Adrenal gland (tissue), 12 donors: ENCODE data around the gene ZNF267. TPM values are rescaled to one million over a fixed set of nuclear protein-coding genes. Genes with fewer than 3 reads are reported as not detected.
"Not testable (repeated sequence)": the region's sequence is repeated elsewhere in the genome, so short reads cannot be mapped to it uniquely, and the experiment has no call there.

Experiments used
- DNase-seq, 7 donors: peaks; one replicate each; pipeline ENCODE4 v3.0.0-alpha.2; 2019 to 2020
- H3K27ac ChIP-seq, 5 donors: fragments of 200-600 bp; sonication (generic) in 4 of 5; 1 replicate in 3 of 5; 2 replicates in 2 of 5; pipeline versions ENCODE4 v1.5.1 to v1.8.0; 2016 to 2020; ENCODE audit warnings: mild to moderate bottlenecking in 1 of 5
- H3K27me3 ChIP-seq: fragments of 200-600 bp; 2 replicates; pipeline ENCODE4 v1.8.0; 2021
- H3K36me3 ChIP-seq, 2 donors: fragments of 200-600 bp; replicated peaks in 1 of 2; 1 replicate in 1 of 2; 2 replicates in 1 of 2; pipeline versions ENCODE4 v1.5.1 to v1.8.0; 2018 to 2022
- H3K4me1 ChIP-seq, 2 donors: fragments of 200-600 bp; replicated peaks in 1 of 2; 1 replicate in 1 of 2; 2 replicates in 1 of 2; pipeline versions ENCODE4 v1.5.1 to v1.8.0; 2018 to 2021
- H3K4me3 ChIP-seq, 4 donors: fragments of 200-600 bp; sonication (generic) in 3 of 4; one replicate each; pipeline ENCODE4 v1.5.1; 2016 to 2018
- H3K9me3 ChIP-seq, 3 donors: fragments of 200-600 bp; sonication (generic) in 1 of 3; replicated peaks in 1 of 3; 1 replicate in 2 of 3; 2 replicates in 1 of 3; pipeline versions ENCODE4 v1.5.1 to v1.8.0; 2016 to 2021
- CTCF ChIP-seq, 6 experiments: fragments of 450-650 bp in 4 of 6; fragments of 200-600 bp in 2 of 6; sonication (generic) in 1 of 6; IDR thresholded peaks; 1 replicate in 5 of 6; 2 replicates in 1 of 6; pipeline versions ENCODE4 v1.5.1 to v1.8.0; 2016 to 2021; ENCODE audit warnings: antibody characterized with exemption in 6 of 6, mild to moderate bottlenecking in 2 of 6, moderate library complexity in 1 of 6
- POLR2A ChIP-seq, 2 donors: fragments of 450-650 bp; IDR thresholded peaks; one replicate each; pipeline ENCODE4 v1.6.1; 2017; ENCODE audit warnings: antibody characterized with exemption in 2 of 2, mild to moderate bottlenecking in 2 of 2, moderate library complexity in 1 of 2
- WGBS, 4 donors: extraction: QIAGEN DNeasy Blood & Tissue Kit in 2 of 4; methylation state at CpG; one replicate each; pipeline versions ENCODE4 v1.1.5 to v1.1.7; 2013 to 2017; 5-methylcytosine and 5-hydroxymethylcytosine counted together
- intact Hi-C, 2 donors: fragments of 100-400 bp; cut with DNase I; formaldehyde crosslinking; loops; one replicate each; pipeline versions ENCODE4 v1.14.1 to v1.15.0; 2022 to 2023
- polyA plus RNA-seq, 3 donors: library from polyadenylated mRNA; stranded (reverse); fragments of 200-250 nt in 2 of 3; fragments of 350-450 nt in 1 of 3; fragmentation: Illumina TruSeq in 1 of 3; extraction: RNeasy Lipid Tissue Mini Kit (QIAGEN cat#74804) in 1 of 3; gene quantifications; one replicate each; pipeline ENCODE4 v1.2.3, GENCODE V29; 2013 to 2014
- total RNA-seq, 9 donors: library from RNA; depleted of rRNA in 4 of 9; stranded (reverse); fragments of >200 nt in 4 of 9; fragments of 120-200 nt in 1 of 9; fragmentation: NEBNext Ultra II Directional in 1 of 9; extraction: Animal tissue kit (Norgen Biotek cat#: 25700) in 1 of 9; gene quantifications; one replicate each; pipeline versions ENCODE4 v1.1.0 to v1.2.4, GENCODE V29; 2013 to 2023
- donor health status: healthy with polysubstance abuse.
- donor health status: Bipolar disorder and iron deficiency.
- donor health status: DM: yes; HTN: yes; CAD: no.
- donor health status: DM: no; HTN: no; CAD: no.
- donor health status: DM: no; HTN: no; CAD: no.
- donor health status: DM: yes; HTN: yes; CAD: no.

ZNF267 gene
- total and polyA plus RNA-seq, 12 donors: 2.0 to 34.1 (median 8.2) TPM

DNA sequence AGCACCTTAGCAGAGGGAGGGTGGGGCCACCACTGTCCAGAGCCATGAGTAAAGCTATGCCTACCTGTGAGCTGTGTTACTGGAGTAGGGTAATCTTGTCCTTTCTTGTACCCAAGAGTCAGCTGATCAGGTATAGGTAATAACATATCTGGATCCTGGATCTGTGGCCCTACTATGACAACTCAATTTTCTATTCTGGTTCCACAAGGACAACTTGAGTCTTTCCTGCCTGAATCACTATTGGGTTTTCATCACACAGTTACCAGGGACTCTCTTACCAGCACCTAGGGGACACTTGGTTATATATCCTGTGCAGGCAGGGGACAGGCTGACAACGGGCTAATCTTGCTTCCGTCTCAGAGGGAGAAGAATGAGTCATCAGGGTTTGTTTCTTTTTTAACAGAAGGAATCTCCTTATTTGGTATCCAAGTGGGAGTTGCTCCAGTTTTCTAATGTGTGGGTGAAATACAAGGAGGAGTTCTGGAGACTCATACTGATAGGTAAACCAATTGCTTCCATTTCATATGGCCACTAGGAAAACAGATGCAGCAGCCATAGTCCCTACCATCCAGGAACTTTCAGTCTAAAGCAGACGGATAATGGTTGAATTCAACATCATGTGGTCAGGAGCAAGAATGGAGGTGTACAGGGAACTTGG, 6.8 kb downstream of the ZNF267 start:
- no peak overlapping the region for H3K4me3 ChIP-seq
- H3K27ac ChIP-seq: peak overlapping the region in 2 of 5 donors; percentile 46 to 77
- DNase-seq: peak in 5 of 7 donors; percentile 42 to 60 (median 57)
- TF ChIP-seq CTCF (IDR thresholded peaks at IDR 0.05): peak in 1 of 6 experiments; percentile 8
- TF ChIP-seq POLR2A (IDR thresholded peaks at IDR 0.05): no peak
- H3K9me3 ChIP-seq: no peaks in the 10 kb centered on the region
- 24 to 32% (median 29%) methylated on average over 3 of the region's 3 CpGs for WGBS, 4 donors
- intact Hi-C loops: no loop called here
- no peaks in the 10 kb centered on the region for H3K36me3 ChIP-seq
- H3K4me1 ChIP-seq: peaks cover 6 to 41% of the 10 kb centered on the region in 2 donors
- H3K27me3 ChIP-seq: no peaks in the 10 kb centered on the region

- Histone ChIP-seq H3K27ac (no peak overlapping the region), H3K27me3 (no peaks in the 10 kb centered on the region), H3K4me3 (no peak overlapping the region), H3K36me3 (peaks cover 0 to 9% of the 10 kb centered on the region in 2 donors), H3K4me1 (peaks cover 0 to under 1% of the 10 kb centered on the region in 2 donors), H3K9me3 (no peaks in the 10 kb centered on the region)
- DNase-seq: no peak
- WGBS, 4 donors: 97 to 99% (median 98%) methylated on average over 4 of the region's 4 CpGs
- TF ChIP-seq CTCF (IDR thresholded peaks at IDR 0.05): no peak
- no peak for TF ChIP-seq POLR2A (IDR thresholded peaks at IDR 0.05)
- intact Hi-C loops: no loop called here
These were observed 12.6 kb downstream of the ZNF267 start for GRCh38 chr16:31886227-31886626.

DNA sequence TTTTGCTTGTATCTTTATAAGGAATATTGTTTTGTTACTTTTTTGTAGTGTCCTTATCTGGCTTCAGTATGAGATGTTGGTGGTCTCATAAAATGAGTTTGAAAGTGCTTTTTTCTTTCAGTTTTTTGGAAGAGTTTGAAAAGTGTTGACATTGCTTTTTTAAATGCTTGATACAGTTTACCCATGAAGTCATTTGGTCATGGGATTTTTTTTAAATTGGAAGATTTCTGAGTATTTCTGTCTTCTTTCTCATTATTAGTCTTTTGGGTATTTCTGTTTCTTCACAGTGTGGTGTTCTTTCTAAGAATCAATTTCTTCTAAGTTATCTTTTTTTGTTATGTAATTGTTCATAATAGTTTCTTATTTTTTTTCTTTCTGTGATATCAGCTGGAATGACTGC, 15.1 kb downstream of the ZNF267 start:
- Histone ChIP-seq H3K27ac (no peak overlapping the region), H3K4me1 (no peaks in the 10 kb centered on the region), H3K27me3 (no peaks in the 10 kb centered on the region), H3K36me3 (peaks cover 0 to 9% of the 10 kb centered on the region in 2 donors), H3K9me3 (no peaks in the 10 kb centered on the region), H3K4me3 (no peak overlapping the region)
- intact Hi-C loops: no loop called here
- TF ChIP-seq POLR2A (IDR thresholded peaks at IDR 0.05) (no peak), CTCF (IDR thresholded peaks at IDR 0.05) (no peak)
- no peak for DNase-seq

DNA sequence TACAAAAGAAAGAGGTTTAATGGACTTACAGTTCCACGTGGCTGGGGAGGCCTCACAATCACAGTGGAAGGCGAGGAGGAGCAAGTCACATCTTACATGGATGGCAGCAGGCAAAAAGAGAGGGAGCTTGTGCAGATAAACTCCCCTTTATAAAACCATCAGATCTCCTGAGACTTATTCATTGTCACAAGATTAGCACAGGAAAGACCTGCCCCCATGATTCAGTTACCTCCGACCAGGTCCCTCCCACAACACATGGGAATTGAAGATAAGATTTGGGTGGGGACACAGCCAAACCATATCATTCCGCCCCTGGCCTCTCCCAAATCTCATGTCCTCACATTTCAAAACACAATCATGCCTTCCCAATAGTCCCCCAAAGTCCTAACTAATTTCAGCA, 18.5 kb downstream of the ZNF267 start:
- intact Hi-C loops, H3K4me3 ChIP-seq, DNase-seq, H3K27ac ChIP-seq, H3K9me3 ChIP-seq, H3K4me1 ChIP-seq, H3K27me3 ChIP-seq, H3K36me3 ChIP-seq: not testable (repeated sequence)
- WGBS, 4 donors: 94 to 98% (median 96%) methylated on average over 4 of the region's 4 CpGs

DNA sequence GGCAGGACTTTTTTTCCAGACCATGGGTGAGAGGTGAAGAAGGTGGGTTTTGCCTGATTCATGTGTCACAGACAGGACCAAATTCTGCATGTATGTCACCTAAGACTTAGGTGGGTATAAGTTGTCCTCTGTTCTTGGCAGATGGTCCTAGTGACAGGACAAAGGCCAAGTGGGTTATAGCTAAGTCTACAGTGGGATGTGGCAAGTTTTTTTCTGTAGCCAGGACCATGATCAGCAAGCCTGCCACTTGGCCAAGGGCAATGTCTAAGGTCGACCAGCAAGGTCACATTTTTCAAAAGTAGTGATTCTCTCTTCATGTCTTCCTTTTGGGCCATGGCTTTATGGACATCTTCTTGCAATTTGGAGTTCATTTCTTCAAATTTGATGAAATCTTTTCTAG, 20.2 kb downstream of the ZNF267 start:
- Histone ChIP-seq H3K27ac (no peak overlapping the region), H3K36me3 (peaks cover 0 to 7% of the 10 kb centered on the region in 2 donors), H3K27me3 (no peaks in the 10 kb centered on the region), H3K4me3 (no peak overlapping the region), H3K4me1 (no peaks in the 10 kb centered on the region), H3K9me3 (peaks cover 0 to 13% (median 6%) of the 10 kb centered on the region in 3 donors)
- WGBS, 4 donors: 68 to 91% (median 72%) methylated on average over 1 of the region's 1 CpG
- intact Hi-C loops: no loop called here
- no peak for DNase-seq
- TF ChIP-seq POLR2A (IDR thresholded peaks at IDR 0.05): no peak
- TF ChIP-seq CTCF (IDR thresholded peaks at IDR 0.05): no peak
